KBM-7 (cell line): ENCODE results near the gene SLC35F3.
"Not testable (repeated sequence)": the region's sequence is repeated elsewhere in the genome, so short reads cannot be mapped to it uniquely, and the experiment has no call there.

Experiments used
- DNase-seq: peaks from one replicate; pipeline ENCODE4 v3.0.0-alpha.2; 2015
- in situ Hi-C: fragments of 300-500 bp; cut with MboI; formaldehyde crosslinking; loops from 2 replicates; pipeline ENCODE4 v1.14.3; 2020; ENCODE audit warnings: low sequenced_read_pairs, low pct_unique_long_range_greater_than_20kb, mixed read lengths

Gene SLC35F3

DNA sequence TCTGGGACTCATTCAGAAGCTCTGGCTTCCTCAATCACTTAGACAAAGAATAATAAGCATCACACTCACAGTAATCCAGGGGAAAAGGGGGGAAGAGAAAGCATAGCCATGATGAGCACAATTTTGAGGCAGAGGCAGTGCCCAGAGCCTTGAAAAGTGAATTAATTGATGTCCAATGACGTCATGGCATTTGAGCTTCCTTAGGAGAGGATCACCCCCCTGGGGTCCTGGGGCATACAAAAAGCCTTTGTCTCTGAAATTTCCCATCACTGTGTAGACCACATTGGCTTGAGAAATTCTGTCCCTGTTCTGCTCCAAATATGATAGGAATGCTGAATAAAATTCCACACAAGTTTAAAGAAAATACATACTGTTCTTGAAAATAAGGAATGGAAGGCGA is 384.5 kb downstream of the SLC35F3 start:
- in situ Hi-C loops, result no loop called here

DNA sequence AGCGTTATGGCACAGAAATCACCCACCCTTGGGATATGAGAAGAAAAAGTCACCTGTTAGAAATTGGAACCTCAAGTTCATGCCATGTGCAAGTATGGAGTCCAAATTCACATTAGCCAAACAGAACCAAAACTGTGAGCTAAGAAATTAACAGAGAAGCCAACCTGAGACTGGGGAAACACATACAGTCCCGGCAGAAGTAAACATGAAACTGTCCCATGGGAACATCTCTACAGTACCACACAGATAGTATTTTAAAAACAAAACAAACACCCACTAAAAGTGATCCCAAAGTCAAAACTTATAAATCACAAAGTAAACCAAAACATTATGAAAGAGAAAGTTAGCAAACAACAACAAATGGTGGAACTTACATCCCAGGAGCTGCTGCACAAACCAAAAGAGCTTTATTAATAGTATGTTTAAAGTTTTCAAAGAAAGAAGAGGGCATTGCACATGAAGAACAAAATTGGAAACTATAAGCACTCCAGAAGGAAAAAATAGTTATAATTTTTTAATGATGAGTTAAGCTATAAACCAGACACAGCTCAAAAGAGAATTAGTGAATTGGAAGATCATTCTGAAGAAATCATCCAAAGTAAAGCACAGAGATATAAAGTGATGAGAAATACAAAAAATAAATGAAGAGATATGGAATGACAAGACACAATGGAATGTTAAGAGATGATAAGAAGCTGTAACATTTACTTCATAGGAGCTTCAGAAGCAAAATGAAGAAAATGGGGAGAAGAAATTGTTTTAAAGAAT is 385.2 kb downstream of the SLC35F3 start:
- in situ Hi-C loops, result no loop called here
- DNase-seq, result no peak

More for the DNA sequence above, 384.5 kb downstream of the SLC35F3 start:
- DNase-seq, result no peak

DNA sequence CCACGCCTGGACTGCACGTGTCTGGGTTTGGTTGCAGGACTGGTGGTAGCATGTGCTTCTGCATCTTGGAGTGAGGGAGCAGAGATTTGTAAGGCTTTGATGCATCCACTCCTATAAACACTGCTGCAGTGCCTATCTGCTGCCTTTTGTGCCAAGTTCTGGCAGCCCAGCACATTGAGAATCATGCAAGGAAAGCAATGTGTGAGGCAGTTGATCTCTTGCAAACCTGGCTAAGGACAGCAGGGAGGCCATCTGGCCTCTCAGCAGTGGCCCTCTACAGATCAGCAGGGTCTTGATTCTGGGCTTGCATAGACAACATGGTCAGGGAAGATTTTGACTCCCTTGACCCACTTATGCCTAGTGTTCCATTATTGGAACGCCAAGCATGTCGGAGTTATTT is 387.5 kb downstream of the SLC35F3 start:
- in situ Hi-C loops, result no loop called here

DNA sequence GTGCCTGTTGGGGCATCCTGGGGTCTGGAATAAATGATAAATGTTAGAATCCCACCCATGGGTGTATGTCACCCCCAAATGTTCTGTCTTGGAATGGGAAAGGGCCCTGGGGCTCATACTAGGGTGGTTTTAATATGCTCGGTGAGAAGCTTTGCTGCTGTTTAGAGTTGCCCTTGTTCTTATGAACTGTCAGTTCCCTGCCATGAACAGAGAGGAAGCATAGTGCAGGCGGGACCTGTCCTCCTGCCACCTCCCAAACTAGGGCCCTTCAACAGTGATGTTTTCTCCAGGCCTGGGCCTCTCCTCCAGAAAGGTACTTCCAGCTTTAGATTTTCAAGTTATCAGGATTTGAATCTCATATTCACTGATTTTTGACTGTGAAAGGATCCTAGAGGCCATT is 388.1 kb downstream of the SLC35F3 start:
- no peak for DNase-seq
- in situ Hi-C loops, result no loop called here

More for the DNA sequence above, 387.5 kb downstream of the SLC35F3 start:
- DNase-seq, result no peak

GRCh38 chr1:234294109-234294817 is 389.8 kb downstream of the SLC35F3 start:
- in situ Hi-C loops, result no loop called here

GRCh38 chr1:234295068-234295467 is 390.6 kb downstream of the SLC35F3 start:
- DNase-seq, result no peak
- in situ Hi-C loops, result no loop called here

More at GRCh38 chr1:234294109-234294817, 389.8 kb downstream of the SLC35F3 start:
- no peak for DNase-seq

GRCh38 chr1:234295626-234296025 is 391.1 kb downstream of the SLC35F3 start:
- in situ Hi-C loops, result no loop called here
- DNase-seq, result no peak

DNA sequence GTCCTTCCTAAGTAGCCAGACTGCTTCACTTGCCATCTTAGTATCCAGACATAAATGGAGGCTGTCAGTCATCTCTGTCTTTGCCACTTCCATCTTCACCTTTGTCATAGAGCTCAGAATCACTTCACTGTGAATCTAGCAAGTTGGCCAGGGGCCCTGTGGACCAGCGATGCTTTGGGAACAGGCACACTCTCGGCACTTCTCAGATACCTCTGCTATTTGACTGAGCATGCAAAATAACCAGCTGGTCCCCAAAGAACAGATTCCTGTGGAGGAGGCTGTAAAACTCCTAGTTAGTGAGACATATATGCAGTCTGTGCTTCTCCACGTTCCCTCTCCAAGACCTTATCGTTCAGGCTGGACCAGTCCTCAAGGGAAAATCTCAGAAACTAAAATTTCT is 392.0 kb downstream of the SLC35F3 start:
- no peak for DNase-seq
- in situ Hi-C loops, result no loop called here

DNA sequence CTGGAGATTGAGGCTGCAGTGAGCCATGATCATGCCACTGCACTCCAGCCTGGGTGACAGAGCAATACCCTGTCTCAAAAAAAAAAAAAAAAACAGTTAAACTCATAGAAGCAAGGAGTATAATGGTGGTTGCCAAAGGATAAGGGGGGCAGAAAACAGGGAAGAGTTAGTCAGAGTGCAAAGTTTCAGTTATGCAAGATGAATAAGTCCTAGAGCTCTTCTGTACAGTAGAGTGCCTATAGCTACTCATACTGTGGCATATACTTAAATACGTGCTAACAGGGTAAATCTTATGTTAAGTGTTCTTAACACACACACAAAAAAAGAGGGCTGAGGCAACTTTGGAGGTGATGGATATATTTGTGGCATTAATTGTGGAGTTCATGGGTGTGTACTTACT is 393.2 kb downstream of the SLC35F3 start:
- in situ Hi-C loops, result no loop called here
- no peak for DNase-seq

DNA sequence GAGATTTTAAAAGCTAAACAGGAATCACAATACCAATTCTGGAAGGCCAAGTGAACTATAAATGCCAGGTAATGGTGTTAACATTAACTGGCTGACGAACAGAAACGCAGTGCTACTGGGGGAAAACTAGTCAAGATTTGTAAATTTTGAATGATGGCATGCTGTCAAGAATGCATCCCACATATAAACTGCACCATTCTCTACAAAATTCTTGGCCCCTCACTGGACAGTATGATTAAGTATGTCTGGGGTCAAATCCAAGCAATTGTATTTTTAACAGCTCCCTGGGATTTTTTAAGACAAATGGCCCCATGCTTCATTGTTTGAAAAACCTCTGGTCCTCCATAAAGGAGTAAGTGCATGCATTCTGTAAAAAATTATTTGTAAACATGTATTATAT is 395.6 kb downstream of the SLC35F3 start:
- in situ Hi-C loops, result no loop called here
- DNase-seq, result no peak

DNA sequence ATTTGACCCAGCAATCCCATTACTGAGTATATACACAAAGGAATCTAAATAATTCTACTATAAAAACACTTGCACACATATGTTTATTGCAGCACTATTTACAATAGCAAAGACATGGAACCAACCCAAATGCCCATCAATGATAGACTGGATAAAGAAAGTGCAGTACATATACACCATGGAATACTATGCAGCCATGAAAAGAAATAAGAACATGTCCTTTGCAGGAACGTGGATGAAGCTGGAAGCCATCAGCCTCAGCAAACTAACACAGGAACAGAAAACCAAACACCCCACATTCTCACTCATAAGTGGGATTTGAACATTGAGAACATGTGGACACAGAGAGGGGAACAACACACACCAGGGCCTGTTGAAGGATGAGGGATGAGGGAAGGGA is 397.2 kb downstream of the SLC35F3 start:
- in situ Hi-C loops, result not testable (repeated sequence)

GRCh38 chr1:234302354-234302962 is 398.0 kb downstream of the SLC35F3 start:
- in situ Hi-C loops, result no loop called here
- DNase-seq, result peak; percentile 51

More for the DNA sequence above, 397.2 kb downstream of the SLC35F3 start:
- not testable (repeated sequence) for DNase-seq

- in situ Hi-C loops, result no loop called here
- no peak for DNase-seq
Observed at GRCh38 chr1:234303231-234303630, 398.8 kb downstream of the SLC35F3 start.

DNA sequence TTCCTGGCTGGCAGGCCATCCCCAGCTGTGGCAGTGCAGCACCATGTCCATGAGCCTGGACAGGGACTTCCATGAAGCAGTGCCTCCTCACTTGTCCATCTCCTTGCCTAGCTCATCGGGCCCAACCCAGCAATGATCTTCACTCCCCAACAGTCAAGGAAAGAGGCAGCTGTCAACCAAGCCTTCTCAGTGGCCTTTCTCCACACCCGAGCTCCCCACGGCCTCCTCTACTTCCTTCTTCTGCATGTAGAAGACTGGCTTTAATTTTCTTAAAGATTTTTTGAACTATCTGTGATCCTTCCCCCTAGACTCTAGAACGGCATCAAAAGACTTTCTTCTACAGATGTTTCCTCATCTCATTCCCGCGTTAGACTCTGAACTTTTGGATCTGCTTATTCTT is 403.2 kb downstream of the SLC35F3 start:
- DNase-seq, result no peak
- in situ Hi-C loops, result no loop called here

- in situ Hi-C loops, result no loop called here
- no peak for DNase-seq
Observed at GRCh38 chr1:234309243-234309597, 404.7 kb downstream of the SLC35F3 start.

DNA sequence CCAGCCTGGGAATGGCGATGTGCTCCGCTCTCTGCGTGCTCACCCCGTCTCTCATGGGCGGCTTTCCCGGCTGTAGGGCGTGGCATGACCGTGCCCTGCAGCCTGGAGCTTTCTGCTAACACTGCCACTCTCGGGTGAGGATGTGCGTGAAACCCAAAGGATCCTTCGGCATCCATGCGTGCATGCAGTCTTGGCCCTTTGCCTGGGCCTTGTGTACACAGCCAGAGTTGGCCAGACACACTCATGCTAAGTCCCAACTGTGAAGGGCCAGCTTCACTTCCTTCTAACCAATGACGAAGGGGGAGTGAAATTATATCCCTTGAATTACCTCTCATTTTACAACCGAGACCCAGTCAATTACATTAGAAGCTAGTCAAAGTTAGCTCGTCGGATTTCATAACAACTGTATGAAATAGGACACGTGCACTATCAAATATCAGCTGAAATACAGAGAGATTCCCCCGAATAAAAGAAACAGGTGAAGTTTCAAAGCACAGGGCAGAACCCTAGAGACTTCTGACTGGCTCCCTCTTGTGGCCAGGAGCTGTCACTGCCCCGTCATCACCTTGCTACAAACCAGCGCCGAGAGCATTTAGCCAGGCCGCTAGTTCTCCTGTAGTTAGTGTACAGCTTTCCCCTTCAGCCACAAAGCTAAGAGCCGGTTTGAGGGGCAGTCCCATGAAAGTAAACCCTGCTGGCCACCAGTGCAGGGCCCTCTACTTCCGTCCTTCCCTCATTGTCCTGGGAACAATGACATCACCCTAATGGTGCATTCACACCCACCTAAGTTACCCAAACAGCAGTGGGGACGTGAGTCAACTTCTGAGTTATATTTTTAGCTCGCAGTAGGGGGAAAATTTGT is 405.4 kb downstream of the SLC35F3 start:
- peak; percentile 71 for DNase-seq
- in situ Hi-C loops, result no loop called here

DNA sequence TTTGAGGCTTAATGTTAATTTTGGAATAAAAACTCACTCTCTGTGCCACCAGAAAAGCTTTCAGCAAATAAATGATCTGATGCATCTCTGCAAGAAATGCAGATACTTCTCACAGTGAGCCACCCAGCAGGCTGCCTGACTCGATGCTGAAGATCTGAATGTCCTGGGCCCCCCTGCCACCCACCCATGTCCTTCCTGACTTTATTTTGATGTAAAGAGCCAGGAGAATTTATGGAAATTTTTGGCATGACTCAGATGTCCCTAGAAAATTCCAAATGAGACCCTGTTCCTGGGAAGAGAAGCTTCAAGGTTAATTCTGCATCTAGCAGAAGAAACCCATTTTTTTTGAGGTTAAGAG is 406.0 kb downstream of the SLC35F3 start:
- in situ Hi-C loops, result no loop called here
- no peak for DNase-seq

GRCh38 chr1:234311414-234311813 is 406.9 kb downstream of the SLC35F3 start:
- in situ Hi-C loops, result no loop called here
- no peak for DNase-seq

- DNase-seq, result no peak
- in situ Hi-C loops, result no loop called here
Observed at GRCh38 chr1:234313171-234313570, 408.7 kb downstream of the SLC35F3 start.
